Right lobe of liver (tissue), 6 donors: ENCODE data around the gene MYO1F. TPM values are rescaled to one million over a fixed set of nuclear protein-coding genes. Genes with fewer than 3 reads are reported as not detected.
"Not testable (repeated sequence)": the region's sequence is repeated elsewhere in the genome, so short reads cannot be mapped to it uniquely, and the experiment has no call there.

Source experiments
- ATAC-seq, 4 donors: fragments of 200-7000 bp; cut with Tn5 transposase; one replicate each; pipeline ENCODE4 v1.9.1; 2020; ENCODE audit warnings: mild to moderate bottlenecking in 4 of 4, moderate library complexity in 4 of 4
- DNase-seq, 3 donors: peaks; one replicate each; pipeline ENCODE4 v3.0.0-alpha.2; 2020
- H3K27ac ChIP-seq, 3 donors: fragments of 200-600 bp; one replicate each; pipeline ENCODE4 v1.8.0; 2022
- H3K27me3 ChIP-seq, 2 donors: fragments of 200-600 bp; one replicate each; pipeline ENCODE4 v1.8.0; 2022
- H3K36me3 ChIP-seq, 4 donors: fragments of 200-600 bp; sonication (generic) in 1 of 4; one replicate each; pipeline versions ENCODE4 v1.5.1 to v1.8.0; 2017 to 2022; ENCODE audit warnings: control low read depth in 1 of 4
- H3K4me1 ChIP-seq, 4 donors: fragments of 200-600 bp; sonication (generic) in 1 of 4; one replicate each; pipeline versions ENCODE4 v1.5.1 to v1.8.0; 2017 to 2022; ENCODE audit warnings: control low read depth in 1 of 4
- H3K4me3 ChIP-seq, 3 donors: fragments of 200-600 bp; one replicate each; pipeline ENCODE4 v1.8.0; 2022
- H3K9me3 ChIP-seq, 4 donors: fragments of 200-600 bp; sonication (generic) in 1 of 4; one replicate each; pipeline versions ENCODE4 v1.5.1 to v1.8.0; 2017 to 2022; ENCODE audit warnings: control low read depth in 1 of 4
- CTCF ChIP-seq, 4 donors: fragments of 200-600 bp in 3 of 4; fragments of 450-650 bp in 1 of 4; IDR thresholded peaks; one replicate each; pipeline versions ENCODE4 v1.5.1 to v1.8.0; 2016 to 2022; ENCODE audit warnings: antibody characterized with exemption in 4 of 4, mild to moderate bottlenecking in 2 of 4
- POLR2A ChIP-seq: fragments of 450-650 bp; IDR thresholded peaks from one replicate; pipeline ENCODE4 v1.6.1; 2017; ENCODE audit warnings: antibody characterized with exemption, mild to moderate bottlenecking
- WGBS: methylation state at CpG from one replicate; pipeline ENCODE4 v1.1.6; 2018; ENCODE audit warnings: low coverage, low lambda C conversion rate; ENCODE audit not compliant: insufficient coverage; ENCODE audit errors: missing lambda C conversion rate; 5-methylcytosine and 5-hydroxymethylcytosine counted together
- intact Hi-C, 2 donors: fragments of 100-400 bp; cut with DNase I; formaldehyde crosslinking; loops; one replicate each; pipeline versions ENCODE4 v1.11.2 to v1.14.1; 2022
- long read RNA-seq: library from polyadenylated mRNA; unstranded; transcript quantifications from one replicate; pipeline ENCODE4 v2.0.0, GENCODE V29; 2019
- total RNA-seq, 6 experiments: library from RNA; depleted of rRNA in 2 of 6; stranded (reverse); fragments of >200 nt in 2 of 6; fragmentation: NEBNext Ultra II Directional in 3 of 6; extraction: Animal tissue kit (Norgen Biotek cat#: 25700) in 3 of 6; gene quantifications; one replicate each; pipeline versions ENCODE4 v1.1.0 to v1.2.4, GENCODE V29; 2016 to 2023
- donor health status: DM: no; HTN: yes; CAD: no.
- donor health status: DM: no; HTN: no; CAD: no.
- donor health status: DM: no; HTN: no; CAD: no.
- donor health status: DM: no; HTN: yes; CAD: no.
- donor health status: DM: no; HTN: yes; CAD: no.

The MYO1F gene
- total RNA-seq, result 10 to 100 TPM in 4 of 6 experiments, 1 to 10 TPM in 2; 7.9 to 21.5 (median 10.2) TPM
- long read RNA-seq, partial matches to known transcripts, result 1 of 2 reads
- long read RNA-seq, other reads (novel, unspliced or antisense), result 1 of 2 reads

- H3K27me3 ChIP-seq, result no peaks in the 10 kb centered on the region
- peak; percentile 71 to 84 (median 73) for DNase-seq
- peak within 1 kb of the TSS; percentile 22 to 44 (median 28) for H3K4me3 ChIP-seq
- H3K4me1 ChIP-seq, result peaks cover 0 to 10% (median 0%) of the 10 kb centered on the region in 4 donors
- peak; percentile 28 for TF ChIP-seq POLR2A
- TF ChIP-seq CTCF (IDR thresholded peaks at IDR 0.05), result no peak
- ATAC-seq, result peak; percentile 41 to 61 (median 55)
- intact Hi-C loops, result no loop called here
- WGBS, result 12% methylated on average over 6 of the region's 7 CpGs
- H3K36me3 ChIP-seq, result no peaks in the 10 kb centered on the region
- no peaks in the 10 kb centered on the region for H3K9me3 ChIP-seq
- H3K27ac ChIP-seq, result peak within 1 kb of the TSS; percentile 6 to 63 (median 51)
Observed at GRCh38 chr19:8577247-8577646, at the start of gene MYO1F. Gene MYO1F (minus strand): TSS chr19:8577442. CDS start chr19:8577309, 133 bp downstream.

- no peak for TF ChIP-seq POLR2A
- no peak for TF ChIP-seq CTCF (IDR thresholded peaks at IDR 0.05)
- Histone ChIP-seq H3K4me3 (no peak overlapping the region), H3K9me3 (no peaks in the 10 kb centered on the region), H3K27me3 (no peaks in the 10 kb centered on the region), H3K4me1 (peaks cover 0 to 12% (median 3%) of the 10 kb centered on the region in 4 donors), H3K27ac (no peak overlapping the region), H3K36me3 (no peaks in the 10 kb centered on the region)
- DNase-seq (no peak), ATAC-seq (no peak)
- WGBS, result 63% methylated on average over 8 of the region's 8 CpGs
- intact Hi-C loops, result no loop called here
Observed at GRCh38 chr19:8626842-8627241, 49.6 kb upstream of the MYO1F start.

GRCh38 chr19:8622886-8623285 lies 45.6 kb upstream of the MYO1F start:
- H3K4me3 ChIP-seq, DNase-seq, H3K36me3 ChIP-seq, H3K9me3 ChIP-seq, H3K4me1 ChIP-seq, H3K27ac ChIP-seq, intact Hi-C loops, H3K27me3 ChIP-seq: not testable (repeated sequence)
- TF ChIP-seq CTCF (IDR thresholded peaks at IDR 0.05), result peak in 3 of 4 donors; percentile 8 to 29 (median 25)
- ATAC-seq, result peak in 1 of 4 donors; percentile 39
- 61% methylated on average over 3 of the region's 4 CpGs for WGBS

- 72% methylated on average over 5 of the region's 8 CpGs for WGBS
- H3K36me3 ChIP-seq, result no peaks in the 10 kb centered on the region
- no peak overlapping the region for H3K27ac ChIP-seq
- ATAC-seq (no peak), DNase-seq (no peak)
- no peaks in the 10 kb centered on the region for H3K9me3 ChIP-seq
- no peaks in the 10 kb centered on the region for H3K27me3 ChIP-seq
- peaks cover 0 to 10% (median 0%) of the 10 kb centered on the region in 4 donors for H3K4me1 ChIP-seq
- TF ChIP-seq CTCF (IDR thresholded peaks at IDR 0.05) (no peak), POLR2A (no peak)
- no peak overlapping the region for H3K4me3 ChIP-seq
- intact Hi-C loops, result no loop called here
Observed at GRCh38 chr19:8618751-8619150, 41.5 kb upstream of the MYO1F start.

- ATAC-seq (no peak), DNase-seq (no peak)
- TF ChIP-seq POLR2A (no peak), CTCF (IDR thresholded peaks at IDR 0.05) (no peak)
- H3K27me3 ChIP-seq, result no peaks in the 10 kb centered on the region
- WGBS, result 72% methylated on average over 3 of the region's 4 CpGs
- intact Hi-C loops, result no loop called here
- H3K27ac ChIP-seq, result no peak overlapping the region
- H3K4me3 ChIP-seq, result no peak overlapping the region
- H3K4me1 ChIP-seq, result peaks cover 0 to 10% (median 0%) of the 10 kb centered on the region in 4 donors
- no peaks in the 10 kb centered on the region for H3K9me3 ChIP-seq
- no peaks in the 10 kb centered on the region for H3K36me3 ChIP-seq
Observed at GRCh38 chr19:8617984-8618383, 40.7 kb upstream of the MYO1F start.

- ATAC-seq, H3K27me3 ChIP-seq, DNase-seq, H3K4me3 ChIP-seq, H3K27ac ChIP-seq, H3K36me3 ChIP-seq, H3K9me3 ChIP-seq, intact Hi-C loops: not testable (repeated sequence)
- 53% methylated on average over 7 of the region's 15 CpGs for WGBS
- peaks cover 0 to 10% (median 0%) of the 10 kb centered on the region in 4 donors for H3K4me1 ChIP-seq
Observed at GRCh38 chr19:8617325-8617724, 40.1 kb upstream of the MYO1F start.
